ENCODE measurements around the gene PRKCI. TPM values are rescaled to one million over a fixed set of nuclear protein-coding genes. Genes with fewer than 3 reads are reported as not detected.

Gene PRKCI
- total RNA-seq (2022; extraction: Qiagen RNA extraction): 15.0 to 19.4 TPM (median 17.2 TPM) in 5 replicates

GRCh38 chr3:170221924-170222646 lies at the start of gene PRKCI:
TSS of gene PRKCI (plus strand) at chr3:170222424. CDS start at chr3:170222670, 246 bp downstream.

GRCh38 chr3:170180908-170181885 lies 41.0 kb upstream of the PRKCI start, which contains the start of gene PHC3:
TSS of gene PHC3 (minus strand) at chr3:170181733. CDS start at chr3:170181715, 18 bp downstream.

Other genes with a start within 250 kb of the PRKCI start
- 0.90 to 1.8 TPM (median 1.7 TPM) in 5 replicates for gene GPR160, start 184.4 kb upstream of the PRKCI start, total RNA-seq (2022; extraction: Qiagen RNA extraction)
- gene PHC3, start 40.7 kb upstream of the PRKCI start, total RNA-seq (2022; extraction: Qiagen RNA extraction): 10.1 to 23.5 TPM (median 19.4 TPM) in 5 replicates
- 23.5 to 40.8 TPM (median 35.1 TPM) in 5 replicates for gene SKIL, start 135.3 kb downstream of the PRKCI start, total RNA-seq (2022; extraction: Qiagen RNA extraction)
- gene CLDN11, start 196.4 kb downstream of the PRKCI start, total RNA-seq (2022; extraction: Qiagen RNA extraction): 0.09 to 0.27 TPM (median 0.17 TPM) in 5 replicates